ENCODE measurements around the gene KATNB1.
A peak's percentile ranks its signal among the peaks of the same experiment; 100 is the strongest.

Gene KATNB1

GRCh38 chr16:57694725-57695679, 40.6 kb upstream of the KATNB1 start, which contains the start of gene DRC7:
Gene DRC7 (plus strand): TSS chr16:57694806. CDS start chr16:57697950, 3,144 bp downstream.
- Histone ChIP-seq H3K4me3 (no peak within 1 kb of the TSS), H3K27ac (no peak within 1 kb of the TSS), H3K4me1 (no peaks in the 10 kb centered on the region), H3K36me3 (no peaks in the 10 kb centered on the region), H3K27me3 (peaks cover 0 to 3% of the 10 kb centered on the region in 2 donors), H3K9me3 (no peaks in the 10 kb centered on the region)
- DNase-seq: peak in 1 of 2 donors; percentile 35
- intact Hi-C loops (cut with DNase I; ENCODE audit: low total_unique reads): no loop called here
- no peak for TF ChIP-seq CTCF (IDR thresholded peaks at IDR 0.05)

GRCh38 chr16:57695680-57696069, 39.9 kb upstream of the KATNB1 start:
- DNase-seq: no peak
- Histone ChIP-seq H3K4me3 (no peak overlapping the region), H3K27ac (no peak overlapping the region), H3K9me3 (no peaks in the 10 kb centered on the region), H3K4me1 (no peaks in the 10 kb centered on the region), H3K36me3 (no peaks in the 10 kb centered on the region), H3K27me3 (no peaks in the 10 kb centered on the region)
- no peak for TF ChIP-seq CTCF (IDR thresholded peaks at IDR 0.05)
- intact Hi-C loops (cut with DNase I; ENCODE audit: low total_unique reads): no loop called here

GRCh38 chr16:57696240-57696639, 39.3 kb upstream of the KATNB1 start:
- no peak overlapping the region for H3K4me3 ChIP-seq
- intact Hi-C loops (cut with DNase I; ENCODE audit: low total_unique reads): no loop called here
- DNase-seq: no peak
- no peaks in the 10 kb centered on the region for H3K27me3 ChIP-seq
- no peaks in the 10 kb centered on the region for H3K9me3 ChIP-seq
- no peak overlapping the region for H3K27ac ChIP-seq
- H3K36me3 ChIP-seq: no peaks in the 10 kb centered on the region
- no peaks in the 10 kb centered on the region for H3K4me1 ChIP-seq
- no peak for TF ChIP-seq CTCF (IDR thresholded peaks at IDR 0.05)

- H3K9me3 ChIP-seq: no peaks in the 10 kb centered on the region
- no peaks in the 10 kb centered on the region for H3K27me3 ChIP-seq
- no peak for TF ChIP-seq CTCF (IDR thresholded peaks at IDR 0.05)
- DNase-seq: no peak
- H3K36me3 ChIP-seq: no peaks in the 10 kb centered on the region
- H3K4me1 ChIP-seq: no peaks in the 10 kb centered on the region
- H3K27ac ChIP-seq: no peak overlapping the region
- H3K4me3 ChIP-seq: no peak overlapping the region
- intact Hi-C loops (cut with DNase I; ENCODE audit: low total_unique reads): no loop called here
Measured at GRCh38 chr16:57697896-57698537, 37.6 kb upstream of the KATNB1 start.

GRCh38 chr16:57698812-57699405, 36.7 kb upstream of the KATNB1 start:
- intact Hi-C loops (cut with DNase I; ENCODE audit: low total_unique reads): no loop called here
- no peak overlapping the region for H3K4me3 ChIP-seq
- H3K27me3 ChIP-seq: no peaks in the 10 kb centered on the region
- no peak for TF ChIP-seq CTCF (IDR thresholded peaks at IDR 0.05)
- H3K4me1 ChIP-seq: no peaks in the 10 kb centered on the region
- no peaks in the 10 kb centered on the region for H3K9me3 ChIP-seq
- no peak for DNase-seq
- H3K36me3 ChIP-seq: no peaks in the 10 kb centered on the region
- H3K27ac ChIP-seq: no peak overlapping the region

Measured in tibial artery (tissue), 4 donors.